Cortex of kidney (tissue), 1 donor: ENCODE data around the gene C1orf21.

Experiments
- DNase-seq: peaks from one replicate; lab custom pipeline; 2025; lab: John Stamatoyannopoulos, UW

Gene C1orf21

DNA sequence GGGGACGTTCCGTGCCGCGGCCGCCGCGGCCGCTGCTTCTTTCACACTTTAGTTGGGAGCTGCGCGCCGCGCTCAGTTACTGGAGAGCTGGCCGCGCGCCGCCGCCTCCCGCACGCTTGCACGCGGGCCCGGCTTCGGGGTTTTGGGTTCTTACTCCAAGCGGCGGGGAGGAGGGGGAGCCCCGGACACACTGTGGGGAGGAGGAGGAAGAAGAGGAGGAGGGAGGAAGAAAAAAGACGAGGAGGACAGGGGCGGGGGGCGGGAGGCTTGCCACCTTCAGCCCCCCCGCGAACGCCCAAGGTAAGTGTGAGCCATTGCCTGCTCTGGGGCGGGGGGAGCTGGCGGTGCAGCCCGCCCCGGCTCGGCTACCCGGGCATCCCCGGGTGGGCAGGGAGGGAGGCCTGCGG is 243 bp downstream of the C1orf21 start:
- DNase-seq: no peak

DNA sequence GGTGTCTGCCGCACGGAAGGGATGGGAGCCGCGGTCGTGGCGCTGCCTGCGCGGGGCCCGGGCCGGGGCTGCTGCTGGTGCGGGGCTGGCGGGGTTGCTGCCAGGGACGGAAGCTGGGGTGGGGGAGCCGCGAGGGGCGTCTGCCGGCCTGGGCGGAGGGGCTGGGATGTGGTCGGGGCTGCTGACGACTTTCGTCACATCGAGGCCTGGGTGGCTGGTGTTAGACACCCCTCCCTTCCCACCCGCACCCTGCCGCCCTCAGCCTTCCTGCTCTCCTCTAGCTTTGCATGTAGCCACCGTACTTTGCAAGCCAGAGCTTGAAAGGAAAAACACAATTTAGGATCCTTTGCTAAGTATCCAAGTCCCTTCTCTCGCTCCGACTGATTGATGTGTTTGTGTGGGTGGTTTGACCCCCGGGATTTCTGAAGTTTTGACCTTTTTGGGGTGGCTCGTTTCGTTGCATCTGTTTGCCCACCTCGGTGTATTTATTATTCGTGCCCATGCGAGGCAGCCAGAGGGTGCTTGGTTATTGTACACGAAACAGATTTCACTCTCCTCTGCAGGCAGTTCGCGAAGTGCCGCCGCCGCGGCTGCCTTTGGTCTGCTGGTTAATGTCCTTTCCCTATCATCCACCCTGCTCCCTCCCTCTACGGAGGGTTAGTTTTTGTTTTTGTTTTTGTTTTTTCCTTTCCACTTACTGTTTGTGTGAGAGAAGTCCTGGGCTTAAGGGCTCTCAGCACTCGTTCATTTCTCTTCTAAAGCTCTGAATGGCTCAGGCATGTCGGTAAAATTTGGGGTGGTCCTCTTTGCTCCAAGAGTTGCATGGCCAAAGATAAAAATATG is 868 bp downstream of the C1orf21 start:
- DNase-seq: no peak

DNA sequence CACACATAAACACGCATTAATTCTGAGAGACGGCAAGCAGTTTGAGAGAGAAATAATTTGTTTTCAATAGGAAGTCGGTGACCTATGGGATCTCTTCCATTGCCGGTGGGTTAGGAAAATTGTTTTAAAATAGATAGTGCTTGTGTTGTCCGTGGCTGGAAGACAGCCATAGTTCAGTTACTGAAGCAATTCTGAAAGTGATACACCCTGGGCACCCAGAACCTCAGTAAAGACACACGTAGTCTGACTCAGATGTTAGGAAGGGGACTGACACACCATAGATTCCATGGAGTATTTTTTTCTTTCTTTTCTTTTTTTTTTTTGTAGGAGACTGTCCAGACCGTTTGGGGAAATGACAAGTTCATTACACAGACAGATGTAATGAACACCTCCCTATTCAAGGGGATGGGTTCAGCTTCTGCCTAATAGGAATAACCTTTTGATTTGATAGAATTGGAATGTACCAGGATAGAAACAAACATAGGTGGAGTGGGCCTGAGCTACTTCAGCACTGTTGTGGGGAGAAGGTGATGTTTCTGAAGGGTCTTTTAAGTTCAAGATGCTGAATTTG is 1.6 kb downstream of the C1orf21 start:
- no peak for DNase-seq

DNA sequence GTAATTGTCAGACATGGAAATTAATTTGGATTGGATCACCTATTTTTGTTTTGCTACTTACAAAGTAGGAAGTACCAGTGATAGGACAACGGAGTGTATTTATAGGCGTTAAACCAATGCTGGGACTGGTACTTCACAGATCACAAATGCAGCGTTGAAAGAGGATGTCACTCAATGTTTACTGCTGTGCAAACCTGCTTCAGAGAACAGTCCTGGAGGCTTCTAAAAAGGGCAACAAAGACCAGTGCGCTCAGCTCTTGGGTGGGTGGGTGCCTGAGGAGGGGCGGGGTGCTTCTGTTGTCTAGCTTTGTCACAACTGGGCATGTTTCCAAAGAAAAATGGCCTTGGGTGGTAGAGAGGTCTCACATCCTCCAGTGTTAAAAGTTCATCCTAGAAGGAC is 2.1 kb downstream of the C1orf21 start:
- DNase-seq: no peak

DNA sequence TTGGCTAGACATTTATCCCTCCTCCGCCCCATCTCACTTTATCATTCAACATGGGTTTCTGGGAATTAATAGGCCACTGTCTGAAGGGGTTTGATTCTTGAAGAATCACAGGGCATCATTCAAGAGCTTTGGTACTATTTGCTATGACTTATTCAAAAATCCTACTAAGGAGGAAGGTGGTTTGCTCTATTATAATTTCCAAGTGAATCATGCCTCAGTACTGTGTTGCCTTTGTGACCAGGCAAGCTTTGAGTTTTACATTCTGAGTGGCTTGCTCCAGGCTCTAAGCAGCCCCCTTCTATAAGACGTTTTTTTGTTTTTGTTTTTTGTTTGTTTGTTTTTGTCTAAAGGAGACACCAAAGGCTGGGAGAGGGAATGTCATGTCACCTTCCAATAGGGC is 2.6 kb downstream of the C1orf21 start:
- DNase-seq: no peak

DNA sequence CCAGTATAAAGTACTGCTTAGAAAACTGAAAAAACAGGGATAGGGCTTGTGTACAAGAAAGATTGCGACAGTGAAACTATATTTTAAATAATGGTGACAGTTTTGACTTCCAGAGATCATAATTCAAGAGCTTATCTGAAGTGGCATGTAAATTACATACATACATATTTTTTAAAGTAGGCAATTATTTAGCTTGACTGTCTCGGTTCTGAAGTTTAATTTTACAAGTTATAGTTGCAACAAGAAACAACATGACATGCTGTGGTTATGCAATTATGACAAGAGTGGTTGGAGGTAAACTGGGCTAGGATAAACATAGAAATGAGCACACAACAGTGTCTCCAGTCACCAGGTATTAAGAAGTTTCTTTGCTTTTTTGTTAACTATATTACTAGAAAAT is 4.1 kb downstream of the C1orf21 start:
- DNase-seq: no peak

DNA sequence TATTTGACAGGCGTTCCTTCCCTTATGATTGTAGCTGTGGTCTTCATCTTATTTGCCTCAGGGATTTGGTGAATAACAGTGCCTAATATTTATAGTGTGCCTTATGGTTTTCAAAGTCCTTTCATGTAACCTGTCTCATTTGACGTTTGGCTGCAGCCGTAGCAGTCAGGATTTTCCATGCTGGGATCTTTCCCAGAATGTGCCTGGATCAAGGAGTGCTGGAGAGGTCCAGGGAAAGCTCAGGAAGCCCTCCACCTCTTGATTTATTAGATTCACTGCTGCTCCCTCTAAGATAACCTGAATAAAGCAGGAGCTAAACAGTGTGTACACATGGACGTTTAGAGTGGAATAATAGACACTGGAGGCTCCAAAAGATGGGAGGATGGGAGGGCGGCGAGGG is 5.2 kb downstream of the C1orf21 start:
- DNase-seq: no peak

DNA sequence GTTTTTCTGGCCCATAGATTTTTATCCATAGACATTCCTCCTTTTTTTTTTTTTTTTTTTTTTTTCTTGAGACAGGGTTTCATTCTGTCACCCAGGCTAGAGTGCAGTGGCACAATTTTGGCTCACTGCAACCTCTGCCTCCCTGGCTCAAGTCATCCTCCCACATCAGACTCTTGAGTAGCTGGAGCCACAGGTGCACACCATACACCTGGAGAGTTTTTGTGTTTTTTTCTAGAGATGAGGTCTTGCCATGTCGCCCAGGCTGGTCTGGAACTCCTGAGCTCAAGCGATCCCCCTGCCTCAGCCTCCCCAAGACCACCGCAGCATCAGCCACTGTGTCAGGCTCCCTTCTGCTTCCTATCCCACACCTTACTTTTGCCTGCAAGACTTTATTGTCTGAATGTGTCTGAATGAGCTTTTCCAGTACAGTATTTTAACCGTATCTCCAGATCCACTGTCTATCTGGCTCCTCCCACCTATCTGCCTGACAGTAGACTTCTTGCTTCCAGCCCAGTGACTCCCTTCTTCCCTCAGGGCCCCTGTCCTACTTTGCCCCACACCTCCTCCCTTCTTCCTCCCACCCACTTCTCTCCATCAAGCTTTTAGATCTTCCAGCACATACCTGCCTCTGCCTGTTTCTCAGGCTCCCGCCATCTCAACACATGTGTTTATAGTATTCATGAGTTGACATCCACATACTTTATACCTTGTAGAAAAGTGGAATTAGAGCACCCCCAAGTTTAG is 6.1 kb downstream of the C1orf21 start:
- DNase-seq: no peak

DNA sequence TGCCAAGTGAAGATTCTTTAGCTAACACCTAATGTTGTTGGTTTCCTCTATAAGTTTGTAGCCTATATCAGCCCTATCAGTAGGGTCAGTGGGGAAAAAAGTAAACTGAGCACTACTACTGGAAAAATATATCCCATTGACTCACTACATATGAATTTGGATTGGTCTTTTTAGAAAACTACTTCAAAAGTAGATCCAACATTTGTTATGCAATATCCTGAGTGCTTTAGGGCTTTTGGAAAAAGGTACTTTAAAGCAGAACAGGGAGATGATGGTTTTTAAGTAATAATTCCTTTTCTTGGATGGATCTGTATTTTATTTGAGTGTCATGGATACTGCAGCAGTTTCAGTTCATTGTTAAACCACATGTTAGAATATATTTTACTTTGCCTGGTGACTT is 7.1 kb downstream of the C1orf21 start:
- DNase-seq: no peak

DNA sequence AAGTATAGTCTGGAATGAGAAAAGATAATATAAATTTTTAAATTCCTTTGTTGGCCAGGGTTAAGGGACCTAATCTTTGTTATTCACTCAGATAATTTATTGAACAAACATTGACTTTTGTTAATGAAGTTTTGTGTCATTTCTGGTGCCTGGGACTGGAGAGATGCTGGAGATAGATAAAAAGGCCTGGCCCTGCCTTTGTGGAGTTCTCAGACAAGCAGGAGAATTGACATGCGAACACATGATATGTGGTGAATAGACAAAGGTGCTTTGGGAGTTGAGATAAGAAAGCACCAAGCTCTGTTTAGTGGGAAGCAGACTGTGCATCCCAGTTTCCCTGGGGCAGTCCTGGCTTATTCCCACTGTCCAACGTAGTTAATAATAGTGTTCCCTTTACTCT is 8.5 kb downstream of the C1orf21 start:
- DNase-seq: no peak

DNA sequence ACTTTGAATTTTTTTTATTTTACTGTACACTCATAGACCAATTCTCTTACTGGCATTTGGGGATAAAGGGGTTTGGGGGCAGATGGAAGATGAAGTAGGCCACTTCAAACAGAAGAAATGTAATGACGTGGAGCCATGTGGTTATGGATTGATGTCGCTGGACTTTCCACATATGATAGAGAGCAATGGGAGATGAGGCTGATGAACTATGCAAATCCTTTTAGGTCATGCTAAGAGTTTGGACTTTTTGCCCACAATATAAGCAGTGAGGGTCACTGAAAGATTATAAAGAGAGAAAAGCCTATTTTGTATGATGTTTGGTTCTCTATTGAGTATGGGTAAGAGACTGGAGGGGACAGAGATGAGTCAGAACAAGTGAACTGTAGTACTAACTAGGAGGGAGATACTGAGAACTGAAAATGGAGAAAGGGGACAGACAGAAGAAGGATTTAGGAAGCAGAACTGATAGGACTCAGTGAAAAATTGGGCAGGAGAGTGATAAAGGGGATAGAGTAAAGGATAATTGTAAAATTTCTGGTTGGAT is 9.2 kb downstream of the C1orf21 start:
- DNase-seq: no peak

DNA sequence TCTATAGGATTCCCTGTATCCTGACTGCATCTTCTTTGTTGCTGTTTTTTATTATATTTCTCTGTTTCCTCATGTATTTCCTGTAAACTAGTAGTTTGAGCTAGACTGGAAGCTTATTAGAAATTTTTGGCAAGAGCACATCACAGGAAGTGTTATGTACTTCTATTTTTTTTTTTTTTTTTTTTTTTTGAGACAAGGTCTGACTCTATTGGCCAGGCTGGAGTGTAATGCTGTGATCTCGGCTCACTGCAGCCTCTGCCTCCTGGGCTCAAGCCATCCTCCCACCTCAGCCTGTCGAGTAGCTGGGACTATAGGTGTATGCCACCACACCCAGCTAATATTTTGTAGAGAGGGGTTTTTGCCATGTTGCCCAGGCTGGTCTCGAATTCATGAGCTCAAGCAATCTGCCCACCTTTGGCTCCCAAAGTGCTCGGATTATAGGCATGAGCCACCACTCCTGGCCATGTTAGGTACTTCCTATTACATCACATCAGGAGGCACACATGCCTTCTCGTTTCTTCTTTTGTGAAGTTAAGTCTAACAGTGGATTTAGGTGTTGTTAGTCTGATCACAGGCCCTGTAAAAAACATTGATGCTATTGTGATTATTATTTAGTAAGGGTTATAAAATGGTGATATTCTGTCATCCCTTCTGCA is 12.5 kb downstream of the C1orf21 start:
- DNase-seq: no peak

DNA sequence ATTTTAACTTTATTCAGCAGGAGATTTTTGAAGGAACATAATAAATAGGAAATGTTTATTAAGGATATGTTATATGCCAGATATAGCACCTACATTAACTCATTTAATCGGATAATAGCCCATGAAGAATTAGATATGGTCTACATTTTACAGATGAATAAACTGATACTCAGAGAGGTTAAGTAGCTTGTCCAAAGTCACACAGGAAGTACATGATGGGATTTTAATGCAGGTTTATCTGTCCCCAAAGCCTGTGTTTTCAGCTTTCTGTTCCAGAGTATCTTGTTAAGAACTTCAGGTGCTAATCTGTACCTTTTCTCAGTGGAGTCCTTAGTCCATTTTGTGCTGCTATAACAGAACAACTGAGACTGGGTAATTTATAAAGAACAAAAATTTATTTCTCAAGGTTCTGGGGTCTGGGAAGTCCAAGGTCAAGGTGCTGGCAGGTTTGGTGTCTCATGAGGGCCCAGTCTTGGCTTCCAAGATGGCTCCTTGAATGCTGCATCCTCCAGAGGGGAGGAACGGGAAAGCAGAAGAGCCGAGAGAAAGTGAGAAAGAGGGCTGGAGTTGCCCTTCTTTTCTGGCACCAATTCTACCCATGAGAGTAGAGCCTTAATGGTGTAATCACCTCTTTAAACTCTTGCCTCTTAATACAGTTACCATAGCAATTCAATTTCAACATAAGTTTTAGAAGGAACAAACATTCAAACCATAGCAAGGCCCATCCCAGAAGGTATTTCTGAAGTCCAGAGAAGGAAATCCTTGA is 17.3 kb downstream of the C1orf21 start:
- DNase-seq: no peak

DNA sequence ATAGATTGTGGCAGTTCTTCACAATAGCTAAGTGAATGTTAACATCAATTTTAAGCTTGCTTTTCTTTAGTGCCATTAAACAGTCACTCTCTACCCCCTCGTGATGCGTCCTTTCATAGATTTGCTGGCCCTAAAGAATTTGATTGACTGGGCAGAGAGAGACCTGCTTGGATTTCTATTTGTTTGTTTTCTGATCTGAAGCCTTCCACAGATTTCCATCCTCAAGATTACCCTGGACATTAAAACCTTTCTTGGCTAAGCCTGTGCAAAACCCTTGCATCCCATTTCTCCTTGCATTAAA is 17.8 kb downstream of the C1orf21 start:
- no peak for DNase-seq

DNA sequence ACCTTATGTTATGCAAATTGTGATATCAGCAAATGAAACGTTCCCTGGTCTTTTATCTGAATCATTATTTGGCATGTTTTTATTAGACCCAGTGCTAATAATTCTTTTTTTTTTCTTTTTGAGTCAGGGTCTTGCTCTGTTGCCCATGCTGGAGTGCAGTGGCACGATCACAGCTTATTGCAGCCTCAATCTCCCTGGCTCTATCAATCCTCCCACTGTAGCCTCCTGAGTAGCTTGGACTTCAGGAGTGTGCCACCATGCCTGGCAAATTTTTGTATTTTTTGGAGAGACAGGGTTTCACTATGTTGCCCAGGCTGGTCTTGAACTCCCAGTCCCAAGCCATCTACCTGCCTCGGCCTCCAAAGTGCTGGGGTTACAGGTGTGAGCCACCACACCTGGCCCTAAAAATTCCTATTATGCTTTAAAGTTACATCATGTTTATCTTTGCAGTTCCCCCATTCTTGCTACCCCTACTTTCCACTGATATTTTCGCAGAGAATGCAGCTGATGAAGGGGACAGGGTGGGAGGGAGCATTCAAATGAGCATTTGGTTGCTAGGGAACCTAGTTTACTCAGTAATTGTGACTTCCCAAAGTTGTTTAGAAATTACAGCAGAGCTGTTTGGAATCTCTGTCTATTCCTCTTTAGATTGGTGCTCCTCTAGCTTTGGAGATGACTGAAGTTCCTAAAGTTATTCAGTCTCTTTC is 18.4 kb downstream of the C1orf21 start:
- DNase-seq: no peak

DNA sequence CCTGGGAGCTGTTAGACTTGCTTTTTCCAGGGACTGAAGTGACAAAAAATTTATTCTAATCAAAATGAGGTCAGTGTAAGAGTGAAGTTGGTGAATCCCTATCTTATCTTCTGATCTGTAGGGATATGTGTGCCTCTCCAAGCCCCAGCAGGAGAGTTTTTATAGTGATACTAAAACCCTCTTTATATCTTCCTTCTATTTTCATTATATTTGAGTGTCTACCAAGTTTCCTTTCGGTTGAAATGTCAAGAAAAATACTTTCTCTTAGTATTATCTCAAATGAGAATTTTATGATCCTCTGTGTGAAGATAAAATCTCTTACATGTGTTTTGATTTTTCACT is 18.9 kb downstream of the C1orf21 start:
- DNase-seq: no peak

DNA sequence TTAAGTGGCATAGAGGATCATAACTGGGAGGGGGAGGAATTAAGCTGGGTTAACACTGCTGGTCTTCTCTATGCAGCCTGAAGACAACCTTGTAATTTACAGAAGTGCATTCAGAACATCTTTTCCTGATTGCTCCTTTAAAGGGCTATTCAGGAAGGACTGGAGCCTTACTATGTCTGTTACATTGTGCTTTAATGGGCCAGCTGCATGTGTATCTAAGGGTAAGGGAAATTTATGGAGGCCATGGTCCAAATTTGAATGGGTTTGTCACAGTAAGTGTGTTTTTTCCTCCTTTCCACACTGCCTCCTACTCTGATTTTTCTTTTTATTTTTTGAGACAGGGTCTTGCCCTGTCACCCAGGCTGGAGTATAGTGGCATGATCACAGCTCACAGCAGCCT is 19.6 kb downstream of the C1orf21 start:
- DNase-seq: no peak

DNA sequence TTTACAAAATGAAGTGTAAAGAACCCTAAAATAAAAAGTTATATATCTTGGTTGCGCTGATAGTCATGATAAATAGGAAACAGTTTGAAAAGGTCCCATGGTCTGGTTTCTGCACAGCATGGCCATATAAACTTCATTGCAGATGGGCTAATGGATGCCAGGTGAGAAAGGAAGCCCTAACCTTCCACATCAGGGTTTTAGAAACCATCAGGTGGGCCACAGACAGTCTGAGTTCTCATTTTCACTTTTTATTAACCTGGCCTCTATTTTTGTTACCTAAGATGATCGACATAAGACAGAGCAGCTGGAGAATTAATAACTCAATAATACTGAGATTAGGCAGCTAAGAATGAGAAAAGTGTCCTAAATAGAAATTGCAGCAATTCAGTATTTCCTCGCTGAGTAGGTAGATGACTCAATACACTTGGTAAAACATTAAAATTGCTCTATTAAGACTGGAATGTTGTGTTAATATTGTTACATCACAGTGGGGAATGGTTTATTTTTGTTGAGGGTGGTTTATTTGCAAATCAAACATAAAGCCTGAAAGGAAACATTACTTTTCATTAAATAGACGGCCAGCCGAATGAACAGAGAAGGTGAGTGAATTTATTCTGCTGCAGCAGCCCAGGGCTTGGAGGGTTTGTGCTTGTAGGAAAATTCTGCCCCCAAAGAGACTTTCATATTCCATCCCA is 21.1 kb downstream of the C1orf21 start:
- no peak for DNase-seq

DNA sequence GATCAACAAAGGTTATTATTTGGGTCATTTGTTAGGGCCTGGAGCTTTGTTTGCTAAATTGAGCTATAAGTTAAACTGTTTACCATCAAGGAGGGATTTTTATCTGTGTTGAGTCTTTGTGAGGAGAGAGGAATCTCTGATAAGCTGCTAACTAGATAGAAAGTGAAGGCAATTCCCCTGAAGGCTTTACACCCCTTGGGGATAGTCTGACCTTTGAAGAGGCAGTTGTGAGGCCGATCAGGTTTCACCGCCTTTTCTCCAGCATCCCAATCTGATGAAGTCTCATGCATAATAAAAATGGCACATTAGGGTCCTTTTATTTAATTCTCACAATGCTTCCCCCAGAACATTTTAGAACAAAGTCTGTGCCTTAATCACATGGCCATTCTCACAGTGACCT is 21.8 kb downstream of the C1orf21 start:
- DNase-seq: no peak

DNA sequence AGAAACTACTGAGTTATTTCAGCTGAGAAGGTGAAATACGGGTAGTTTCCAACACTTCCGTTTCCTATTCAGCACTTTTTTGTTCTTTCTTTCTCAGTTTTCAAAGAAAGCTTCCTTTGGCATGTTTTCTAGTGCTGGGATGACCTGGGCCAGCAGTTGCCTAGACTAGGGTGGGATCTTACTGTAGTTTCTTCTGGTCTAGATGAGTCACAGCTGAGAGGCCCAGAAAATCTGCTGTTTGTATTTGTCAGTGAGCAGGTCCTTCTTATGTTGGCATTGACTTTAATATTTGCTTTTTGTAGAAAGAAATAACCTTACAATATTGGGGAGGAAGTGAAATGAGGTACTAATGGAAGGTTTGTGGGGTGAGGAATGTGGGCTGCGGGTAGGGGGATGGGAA is 22.2 kb downstream of the C1orf21 start:
- no peak for DNase-seq

DNA sequence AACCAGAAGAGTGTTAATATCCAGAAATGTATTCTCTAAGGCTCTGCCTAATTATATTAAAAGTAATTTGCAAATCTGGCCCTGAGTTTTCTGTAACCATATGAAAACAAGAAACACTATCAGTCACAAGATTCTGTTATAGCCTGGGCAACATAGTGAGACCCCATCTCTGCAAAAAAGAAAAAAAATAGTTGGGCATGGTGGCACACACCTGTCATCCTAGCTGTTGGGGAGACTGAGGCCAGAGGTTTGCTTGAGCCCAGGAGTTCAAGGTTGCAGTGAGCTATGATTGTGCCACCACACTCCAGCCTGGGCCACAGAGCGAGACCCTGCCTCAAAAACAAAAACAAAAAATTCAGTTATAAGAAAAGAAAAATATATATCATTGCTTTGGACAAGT is 25.6 kb downstream of the C1orf21 start:
- DNase-seq: no peak
